NCI-H345 (cell line): ENCODE results near the gene ALG2.

Experiments
- DNase-seq: peaks from one replicate; lab custom pipeline; 2025; lab: John Stamatoyannopoulos, UW

The ALG2 gene

DNA sequence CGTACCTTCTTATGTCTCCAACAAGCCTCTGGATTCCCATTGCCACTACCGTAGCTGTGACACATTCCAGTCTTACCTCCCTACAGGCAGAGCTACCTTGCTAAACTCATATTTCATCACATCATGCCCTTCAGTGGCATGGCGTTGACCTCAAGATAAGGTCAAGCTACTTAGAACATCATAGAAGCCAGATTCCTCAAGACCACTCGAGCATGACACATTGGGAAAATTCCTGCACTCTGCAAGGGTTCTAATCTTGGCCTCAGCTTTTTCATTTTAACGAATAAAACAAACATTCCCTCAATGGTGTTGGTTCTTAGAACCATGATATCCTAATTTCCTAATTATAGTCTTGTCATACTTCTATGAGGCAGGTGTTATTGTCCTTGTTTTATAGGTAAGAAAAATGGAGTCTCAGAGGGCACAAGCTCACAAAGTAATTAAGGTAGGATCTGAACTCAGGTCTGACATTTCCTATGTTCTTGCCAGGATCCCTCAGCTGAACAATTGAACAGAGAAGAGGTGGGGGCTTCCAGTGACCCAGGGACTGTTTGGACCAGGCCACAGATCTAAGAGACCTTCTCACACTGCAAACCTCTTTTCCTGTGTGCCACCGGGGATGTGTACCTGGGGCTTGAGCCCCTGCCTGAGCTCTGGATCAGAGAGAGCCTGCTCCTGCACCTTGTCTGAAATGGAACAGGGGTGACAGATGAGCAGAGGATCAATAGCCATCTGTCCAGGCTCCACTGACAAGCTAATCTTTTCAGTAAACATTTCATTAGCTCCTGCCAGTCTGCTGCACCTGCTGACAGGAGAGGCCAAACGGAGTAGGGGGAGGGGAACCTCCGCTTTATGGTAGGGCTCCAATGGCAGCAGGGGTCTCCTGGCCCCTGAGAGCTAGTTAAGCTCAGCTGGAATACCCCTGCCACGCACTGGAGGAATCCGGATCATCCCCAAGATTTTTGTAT lies 49.3 kb downstream of the ALG2 start:
- DNase-seq, result peak; percentile 74

DNA sequence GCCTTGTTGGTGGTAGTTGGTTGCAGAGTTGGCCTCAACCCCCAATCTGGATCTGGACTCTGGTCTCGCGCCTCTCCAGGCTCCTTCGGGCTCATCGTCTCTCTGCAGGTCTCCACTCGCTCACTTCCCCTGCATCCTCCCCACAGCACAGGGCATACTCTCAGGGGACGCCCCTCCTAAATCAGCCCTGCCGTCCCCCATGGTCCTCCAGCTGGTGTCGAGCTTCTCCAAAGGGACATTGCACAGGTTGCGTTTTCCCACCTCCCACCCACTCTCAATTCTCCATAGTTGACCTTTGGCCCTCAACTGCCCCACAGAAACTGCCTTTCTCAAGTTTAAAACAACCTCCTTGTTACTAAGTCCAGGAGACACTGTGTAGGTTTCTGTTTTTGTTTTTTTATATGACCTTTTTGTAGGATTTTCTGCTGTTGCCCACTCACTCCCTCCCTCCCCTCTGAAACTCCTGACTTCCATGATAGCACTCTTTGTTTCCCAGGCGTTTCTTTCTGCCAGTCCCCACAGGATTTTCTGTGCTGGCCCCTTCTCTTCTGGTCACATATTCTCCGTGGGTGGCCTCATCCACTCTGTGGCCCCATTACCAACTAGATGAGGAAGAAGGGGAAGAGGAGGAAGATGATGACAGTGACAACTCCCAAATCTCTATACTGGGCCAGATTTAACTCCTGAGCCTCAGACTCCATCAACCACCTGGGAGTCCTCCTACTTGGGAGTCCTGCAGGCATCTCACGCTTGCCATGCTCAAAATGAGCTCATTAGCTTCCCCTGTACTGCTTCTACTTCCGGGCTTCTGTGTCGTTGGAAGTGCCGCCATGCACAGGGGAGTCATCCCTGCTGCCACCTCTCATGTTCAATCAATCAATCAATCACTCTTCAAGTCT lies 50.3 kb downstream of the ALG2 start:
- DNase-seq, result no peak

DNA sequence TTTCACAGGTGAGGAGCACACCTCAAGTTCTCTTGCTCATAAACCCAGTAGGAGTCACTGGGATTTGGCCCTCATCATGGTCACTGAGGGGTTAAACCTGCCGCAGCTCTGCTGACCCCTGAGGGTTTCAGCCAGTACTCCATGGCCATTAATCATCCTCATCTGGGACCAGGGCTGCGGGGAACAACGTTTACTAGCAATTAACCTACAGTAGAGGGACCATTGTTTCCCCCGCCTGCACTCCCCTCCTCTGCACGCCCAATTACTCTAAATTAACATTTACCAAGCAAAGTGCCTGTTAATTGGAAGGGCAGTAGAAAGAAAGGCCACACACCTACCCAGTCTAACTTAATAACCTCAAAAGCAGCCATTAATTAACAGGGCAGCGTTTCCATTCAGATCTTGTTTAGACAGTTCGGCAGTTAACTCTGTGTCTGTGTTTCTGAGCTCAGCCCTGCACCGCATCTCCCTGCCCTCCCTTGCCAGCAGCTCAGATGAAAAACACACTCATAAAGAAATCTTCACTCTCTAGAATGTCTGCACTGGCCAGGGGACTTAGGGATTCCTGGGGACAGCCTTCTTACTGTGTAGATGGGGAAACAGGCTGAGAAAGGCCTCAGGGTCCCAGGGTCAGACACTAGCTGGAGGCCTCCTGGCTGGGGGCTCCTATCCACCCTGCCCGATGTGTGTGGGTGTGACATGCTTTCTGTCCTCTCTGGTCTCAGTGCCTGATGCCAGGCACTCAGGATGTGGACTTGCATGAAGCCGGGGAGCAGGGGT lies 51.6 kb downstream of the ALG2 start:
- DNase-seq, result peak; percentile 11

DNA sequence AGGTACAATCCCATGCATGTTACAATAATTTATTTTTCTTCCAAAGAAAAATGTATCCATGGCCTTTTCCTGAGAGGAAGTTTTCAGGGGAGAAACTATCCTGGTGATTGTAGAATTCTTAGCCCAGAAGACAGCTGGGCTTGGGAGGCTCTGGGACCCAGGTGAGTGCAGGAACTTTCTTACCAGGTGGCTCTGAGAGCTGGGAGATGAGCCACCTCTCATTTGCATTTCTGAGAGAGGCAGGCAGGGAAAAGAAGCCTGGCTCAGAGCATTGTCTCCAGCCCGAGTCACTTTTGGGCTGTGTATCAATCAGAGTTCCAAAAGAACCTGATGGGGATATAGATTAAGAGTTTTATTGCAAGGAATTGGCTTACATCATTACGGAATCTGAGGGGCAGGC lies 52.7 kb downstream of the ALG2 start:
- no peak for DNase-seq

DNA sequence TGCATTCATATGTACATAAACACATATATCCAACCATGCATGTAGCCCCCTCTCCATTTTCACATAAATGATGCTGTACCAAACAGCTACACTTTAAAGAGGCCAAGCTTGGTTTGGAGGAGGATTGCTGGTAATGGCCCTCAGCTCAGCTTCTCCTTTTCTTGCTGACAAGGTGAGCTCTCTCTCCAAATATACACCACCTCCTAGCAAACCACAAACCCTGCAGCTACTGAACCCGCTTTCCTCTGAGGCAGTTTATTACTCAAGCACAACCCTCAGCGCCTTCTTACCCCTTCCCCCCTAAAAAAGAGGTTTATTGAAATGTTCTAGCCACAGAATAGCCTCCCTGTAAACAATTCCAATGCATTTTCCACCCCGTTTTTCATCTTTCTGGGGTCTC lies 54.0 kb downstream of the ALG2 start:
- no peak for DNase-seq

DNA sequence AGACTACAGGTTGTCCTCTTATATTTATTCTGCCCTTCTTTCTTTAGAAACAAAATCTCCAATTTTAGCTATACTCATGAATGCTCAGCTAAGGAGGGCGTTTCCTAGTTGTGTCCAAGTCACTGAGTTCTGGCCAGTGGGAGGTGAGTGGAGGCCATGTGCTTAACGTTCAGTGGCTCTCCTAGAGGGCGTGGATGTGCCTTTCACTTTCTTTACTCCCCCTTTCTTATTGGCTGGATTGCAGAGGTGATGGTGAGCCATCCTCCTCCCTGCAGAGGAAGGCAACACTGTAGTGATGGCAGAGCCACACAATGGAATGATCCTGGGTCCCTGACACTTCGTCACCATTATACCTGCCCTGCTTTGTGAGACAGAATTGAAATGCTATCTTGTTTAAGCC lies 54.6 kb downstream of the ALG2 start:
- DNase-seq, result no peak
